Pons (tissue), 1 donor: ENCODE data around the gene IMPA2.
A peak's percentile ranks its signal among the peaks of the same experiment; 100 is the strongest.
"Not testable (repeated sequence)": the region's sequence is repeated elsewhere in the genome, so short reads cannot be mapped to it uniquely, and the experiment has no call there.

Experiments
- DNase-seq: peaks from one replicate; pipeline ENCODE4 v3.0.0-alpha.2; 2016; ENCODE audit warnings: low spot score

Gene IMPA2

GRCh38 chr18:12029786-12030584 is 48.7 kb downstream of the IMPA2 start:
- DNase-seq, result no peak

- no peak for DNase-seq
Observed at GRCh38 chr18:12030670-12031069, 49.4 kb downstream of the IMPA2 start.

- DNase-seq, result no peak
Observed at GRCh38 chr18:12031181-12031580, 49.9 kb downstream of the IMPA2 start.

- no peak for DNase-seq
Observed at GRCh38 chr18:12031846-12032245, 50.5 kb downstream of the IMPA2 start.

- DNase-seq, result no peak
Observed at GRCh38 chr18:12032786-12033642, 51.7 kb downstream of the IMPA2 start.

- no peak for DNase-seq
Observed at GRCh38 chr18:12033643-12034025, 52.3 kb downstream of the IMPA2 start.

- DNase-seq, result peak; percentile 38
Observed at GRCh38 chr18:12034241-12035100, 53.2 kb downstream of the IMPA2 start.

- DNase-seq, result no peak
Observed at GRCh38 chr18:12035481-12035880, 54.2 kb downstream of the IMPA2 start.

GRCh38 chr18:12036201-12036751 is 55.0 kb downstream of the IMPA2 start:
- no peak for DNase-seq

GRCh38 chr18:12038082-12038638 is 56.9 kb downstream of the IMPA2 start:
- DNase-seq, result no peak

GRCh38 chr18:12038639-12039539 is 57.6 kb downstream of the IMPA2 start:
- DNase-seq, result peak; percentile 49

GRCh38 chr18:12039540-12039930 is 58.2 kb downstream of the IMPA2 start:
- not testable (repeated sequence) for DNase-seq

- DNase-seq, result no peak
Observed at GRCh38 chr18:12041561-12041960, 60.3 kb downstream of the IMPA2 start.

- DNase-seq, result no peak
Observed at GRCh38 chr18:12043811-12044210, 62.5 kb downstream of the IMPA2 start.

GRCh38 chr18:12044591-12044990 is 63.3 kb downstream of the IMPA2 start:
- DNase-seq, result no peak

GRCh38 chr18:12046046-12046750 is 64.9 kb downstream of the IMPA2 start:
- DNase-seq, result no peak

- DNase-seq, result no peak
Observed at GRCh38 chr18:12046751-12047335, 65.5 kb downstream of the IMPA2 start.

- DNase-seq, result no peak
Observed at GRCh38 chr18:12048010-12048826, 66.9 kb downstream of the IMPA2 start.

GRCh38 chr18:12048827-12049175 is 67.5 kb downstream of the IMPA2 start:
- DNase-seq, result no peak
